ENCODE results near the gene RUNX2. TPM values are rescaled to one million over a fixed set of nuclear protein-coding genes. Genes with fewer than 3 reads are reported as not detected.

Gene RUNX2
- total and polyA plus RNA-seq, 2 donors from 2014 or later, result 2.3 to 4.7 TPM

DNA sequence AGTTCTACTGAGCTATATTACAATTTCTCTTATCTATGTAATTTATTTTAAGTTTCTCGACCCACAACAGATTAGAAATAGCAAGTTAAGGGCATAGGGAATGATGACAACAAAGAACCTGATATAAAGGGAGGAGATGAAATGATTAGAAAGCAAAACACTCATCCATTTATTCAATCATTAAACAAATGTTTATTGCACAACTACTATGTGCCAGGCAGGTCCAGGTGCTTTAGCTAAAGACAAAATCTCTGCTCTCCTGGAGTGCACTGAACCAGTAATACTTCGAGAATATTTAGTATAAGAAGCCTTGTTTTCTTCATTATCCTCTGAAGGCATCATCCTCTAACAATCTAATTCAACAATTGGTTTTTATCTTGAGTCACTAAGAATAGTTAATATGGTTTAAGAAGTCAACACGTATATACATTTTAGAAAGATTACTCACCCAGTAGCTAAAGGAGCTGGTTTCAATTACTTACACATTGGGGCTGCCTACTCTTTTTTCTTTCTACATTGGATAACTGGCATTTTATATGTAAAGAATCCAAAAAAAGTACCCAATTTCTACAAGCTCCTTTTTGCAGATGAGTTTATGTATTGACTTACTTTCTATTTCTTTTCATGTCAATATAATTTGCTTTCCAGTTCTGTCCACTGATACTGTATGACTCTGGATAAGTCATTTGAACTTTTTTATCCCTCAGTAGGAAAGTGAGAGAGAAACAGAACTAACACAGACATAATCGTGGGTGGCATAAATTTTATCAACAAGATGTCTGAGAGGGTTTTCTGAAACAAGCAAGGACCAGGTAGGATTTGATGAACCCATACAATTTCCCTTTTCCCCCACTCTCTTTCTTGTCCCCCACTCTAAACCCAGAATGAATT, 375.0 kb downstream of the RUNX2 start:
- TF ChIP-seq, protein P1, sequence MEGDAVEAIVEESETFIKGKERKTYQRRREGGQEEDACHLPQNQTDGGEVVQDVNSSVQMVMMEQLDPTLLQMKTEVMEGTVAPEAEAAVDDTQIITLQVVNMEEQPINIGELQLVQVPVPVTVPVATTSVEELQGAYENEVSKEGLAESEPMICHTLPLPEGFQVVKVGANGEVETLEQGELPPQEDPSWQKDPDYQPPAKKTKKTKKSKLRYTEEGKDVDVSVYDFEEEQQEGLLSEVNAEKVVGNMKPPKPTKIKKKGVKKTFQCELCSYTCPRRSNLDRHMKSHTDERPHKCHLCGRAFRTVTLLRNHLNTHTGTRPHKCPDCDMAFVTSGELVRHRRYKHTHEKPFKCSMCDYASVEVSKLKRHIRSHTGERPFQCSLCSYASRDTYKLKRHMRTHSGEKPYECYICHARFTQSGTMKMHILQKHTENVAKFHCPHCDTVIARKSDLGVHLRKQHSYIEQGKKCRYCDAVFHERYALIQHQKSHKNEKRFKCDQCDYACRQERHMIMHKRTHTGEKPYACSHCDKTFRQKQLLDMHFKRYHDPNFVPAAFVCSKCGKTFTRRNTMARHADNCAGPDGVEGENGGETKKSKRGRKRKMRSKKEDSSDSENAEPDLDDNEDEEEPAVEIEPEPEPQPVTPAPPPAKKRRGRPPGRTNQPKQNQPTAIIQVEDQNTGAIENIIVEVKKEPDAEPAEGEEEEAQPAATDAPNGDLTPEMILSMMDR (IDR thresholded peaks at IDR 0.05; ENCODE audit: borderline replicate concordance, extremely low read depth, insufficient read depth), result no peak
- Histone ChIP-seq H3K9ac (ENCODE audit: low read length in 3 of 3) (no peak overlapping the region), H3K27ac (ENCODE audit: low read depth in 2 of 2, low read length in 2 of 2) (no peak overlapping the region), H3K27me3 (ENCODE audit: control insufficient read depth, insufficient read depth, low read length) (no peaks in the 10 kb centered on the region), H3K36me3 (ENCODE audit: control insufficient read depth in 2 of 3, insufficient read depth in 3 of 3, low read length in 3 of 3) (no peaks in the 10 kb centered on the region), H3K9me3 (ENCODE audit: control insufficient read depth in 2 of 3, insufficient read depth in 1 of 3, low read length in 3 of 3) (no peaks in the 10 kb centered on the region), H3K4me1 (ENCODE audit: control insufficient read depth in 2 of 3, insufficient read depth in 2 of 3, low read depth in 1 of 3, low read length in 3 of 3) (no peaks in the 10 kb centered on the region), H3K4me3 (ENCODE audit: low read length in 3 of 3) (no peak overlapping the region)
- intact Hi-C loops (cut with DNase I), result no loop called here
- DNase-seq (no peak), FAIRE-seq (no peak)

DNA sequence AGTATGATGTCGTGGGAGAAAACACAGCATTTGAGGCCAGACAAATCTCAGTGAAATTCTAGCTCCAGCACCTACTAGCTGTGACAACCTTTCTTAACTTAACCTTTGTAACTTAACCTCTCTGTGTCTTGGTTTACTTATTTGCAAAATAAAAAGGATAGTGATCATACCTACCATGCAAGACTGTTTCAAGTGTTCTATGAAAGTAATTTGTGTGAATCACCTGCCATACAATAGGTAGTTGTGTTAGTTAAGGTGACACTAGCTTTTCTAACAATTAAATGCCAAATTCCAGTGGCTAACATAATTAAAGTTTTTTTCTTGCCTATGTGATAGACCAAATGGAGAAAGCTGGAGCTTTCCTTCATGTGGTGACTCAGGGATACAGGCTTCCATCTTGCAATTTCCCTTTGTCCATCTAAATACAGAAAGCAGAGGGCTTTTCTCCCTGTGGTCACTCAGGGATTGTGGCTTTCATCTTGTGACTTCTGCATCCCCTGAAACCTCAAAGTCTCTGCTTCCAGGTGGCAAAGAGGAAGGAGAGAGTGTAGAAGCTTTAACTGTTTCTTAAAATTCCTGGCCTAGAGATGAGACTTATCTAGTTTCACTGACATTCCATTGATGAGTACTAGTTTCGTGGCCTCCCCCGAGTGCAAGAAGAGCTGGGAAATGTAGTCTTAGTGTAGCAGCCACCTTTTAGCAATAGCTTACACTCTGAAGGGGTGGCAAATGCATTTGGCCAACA, 376.1 kb downstream of the RUNX2 start:
- Histone ChIP-seq H3K4me1 (ENCODE audit: control insufficient read depth in 2 of 3, insufficient read depth in 2 of 3, low read depth in 1 of 3, low read length in 3 of 3) (no peaks in the 10 kb centered on the region), H3K9me3 (ENCODE audit: control insufficient read depth in 2 of 3, insufficient read depth in 1 of 3, low read length in 3 of 3) (no peaks in the 10 kb centered on the region), H3K36me3 (ENCODE audit: control insufficient read depth in 2 of 3, insufficient read depth in 3 of 3, low read length in 3 of 3) (no peaks in the 10 kb centered on the region), H3K4me3 (ENCODE audit: low read length in 3 of 3) (no peak overlapping the region), H3K9ac (ENCODE audit: low read length in 3 of 3) (no peak overlapping the region), H3K27me3 (ENCODE audit: control insufficient read depth, insufficient read depth, low read length) (no peaks in the 10 kb centered on the region), H3K27ac (ENCODE audit: low read depth in 2 of 2, low read length in 2 of 2) (no peak overlapping the region)
- intact Hi-C loops (cut with DNase I), result no loop called here
- TF ChIP-seq, protein P1 (IDR thresholded peaks at IDR 0.05; ENCODE audit: borderline replicate concordance, extremely low read depth, insufficient read depth), result no peak
- no peak for FAIRE-seq
- peak in 2 of 5 donors; percentile 22 to 47 for DNase-seq

DNA sequence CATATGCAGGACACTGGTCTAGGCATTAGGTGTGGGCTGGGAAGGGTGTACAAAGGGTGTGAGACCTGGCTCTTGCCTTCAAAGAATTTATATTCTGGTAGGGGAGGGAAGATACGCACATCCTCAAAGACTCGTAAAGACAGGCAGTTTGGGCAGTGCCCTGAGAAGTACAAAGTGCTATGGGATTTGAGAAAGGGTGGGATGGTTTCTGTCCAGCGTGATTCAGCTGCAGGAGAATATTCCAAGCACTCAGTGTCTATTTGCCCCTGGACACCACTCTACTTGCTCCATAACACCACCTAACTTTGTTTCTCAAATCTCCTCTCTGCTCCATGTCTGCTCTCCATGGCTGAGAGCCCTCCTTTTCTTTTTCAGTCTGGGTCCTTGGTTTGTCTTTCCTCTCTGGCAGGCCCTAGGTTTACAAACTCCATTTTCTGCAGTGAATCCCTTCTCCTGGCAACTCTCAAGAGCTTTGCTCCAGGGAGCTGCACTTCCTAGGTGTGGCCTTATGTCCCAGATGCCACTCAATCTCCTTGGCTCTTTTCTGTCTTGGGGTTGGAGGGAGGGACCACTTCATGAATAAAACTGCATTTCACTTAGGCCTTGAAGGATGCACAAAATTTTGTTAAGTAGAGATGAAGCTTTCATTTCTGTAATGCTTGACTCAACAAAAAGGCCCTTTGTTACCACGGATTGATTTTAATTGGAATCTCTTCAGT, 377.2 kb downstream of the RUNX2 start:
- Histone ChIP-seq H3K4me3 (ENCODE audit: low read length in 3 of 3) (no peak overlapping the region), H3K27ac (ENCODE audit: low read depth in 2 of 2, low read length in 2 of 2) (no peak overlapping the region), H3K36me3 (ENCODE audit: control insufficient read depth in 2 of 3, insufficient read depth in 3 of 3, low read length in 3 of 3) (no peaks in the 10 kb centered on the region), H3K4me1 (ENCODE audit: control insufficient read depth in 2 of 3, insufficient read depth in 2 of 3, low read depth in 1 of 3, low read length in 3 of 3) (no peaks in the 10 kb centered on the region), H3K9me3 (ENCODE audit: control insufficient read depth in 2 of 3, insufficient read depth in 1 of 3, low read length in 3 of 3) (no peaks in the 10 kb centered on the region), H3K9ac (ENCODE audit: low read length in 3 of 3) (no peak overlapping the region), H3K27me3 (ENCODE audit: control insufficient read depth, insufficient read depth, low read length) (no peaks in the 10 kb centered on the region)
- intact Hi-C loops (cut with DNase I), result no loop called here
- DNase-seq (no peak), FAIRE-seq (no peak)
- TF ChIP-seq, protein P1 (IDR thresholded peaks at IDR 0.05; ENCODE audit: borderline replicate concordance, extremely low read depth, insufficient read depth), result no peak
